HG03432 (cell line): ENCODE data around the gene CPVL.
A peak's percentile ranks its signal among the peaks of the same experiment; 100 is the strongest.

Experiments
- ATAC-seq: cut with Tn5 transposase; IDR thresholded peaks from one replicate; pipeline ENCODE4 v1.9.1; 2021; ENCODE audit warnings: mild to moderate bottlenecking, moderate library complexity; ENCODE audit not compliant: unreplicated experiment

Gene CPVL

GRCh38 chr7:29146057-29146706, at the start of gene CPVL:
TSS of gene CPVL (minus strand) at chr7:29146537. CDS start at chr7:29121061, 25,476 bp downstream.
- no peak for ATAC-seq

DNA sequence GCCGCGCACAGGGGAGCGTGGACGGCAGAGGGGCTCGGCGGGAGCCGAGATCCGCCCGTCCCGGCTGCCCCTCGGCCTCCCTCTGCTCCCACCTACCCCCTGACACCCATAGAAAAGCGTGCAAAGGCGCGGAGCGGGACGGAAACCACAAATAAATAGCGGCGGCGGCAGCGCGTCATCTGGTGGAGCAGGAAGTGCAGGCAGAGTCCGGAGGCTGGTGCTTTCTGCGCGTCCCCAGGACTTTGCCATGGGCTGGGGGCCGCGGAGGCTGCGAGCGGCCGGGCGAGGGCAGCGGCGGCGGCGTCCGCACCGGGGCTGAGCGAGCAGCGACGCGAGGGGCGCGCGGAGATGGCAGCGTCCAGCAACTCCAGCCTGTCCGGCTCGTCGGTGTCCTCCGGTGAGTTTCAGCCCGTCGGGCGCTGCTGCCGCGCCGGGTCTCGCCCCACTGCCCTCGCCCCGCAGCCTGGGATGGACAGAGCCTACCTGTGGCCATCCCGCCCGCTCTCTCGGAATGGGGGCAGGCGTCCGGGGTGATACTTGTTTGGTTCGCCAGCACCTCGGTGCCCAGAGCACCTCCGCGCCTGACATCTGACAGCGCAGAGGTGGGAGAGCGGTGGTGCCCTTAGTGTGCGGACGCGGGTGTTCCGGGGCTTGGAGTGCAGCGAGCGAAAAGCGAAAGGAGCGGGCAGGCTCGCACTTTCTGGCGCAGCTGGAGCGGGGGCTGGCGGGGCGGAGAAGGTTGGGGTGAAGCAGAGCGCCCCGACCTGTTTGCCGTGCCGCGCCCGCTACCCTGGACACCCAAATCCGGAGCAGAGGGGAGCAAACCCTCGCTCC, 48.5 kb upstream of the CPVL start, which contains the start of gene CHN2:
TSS of gene CHN2 (plus strand) at position 182 of the 834 bp plus-strand sequence.
- ATAC-seq, result peak; percentile 47

GRCh38 chr7:29194206-29194593, 47.9 kb upstream of the CPVL start:
- no peak for ATAC-seq

- no peak for ATAC-seq
Observed at GRCh38 chr7:29193316-29194205, 47.2 kb upstream of the CPVL start.

- no peak for ATAC-seq
Observed at GRCh38 chr7:29192811-29193210, 46.5 kb upstream of the CPVL start.

DNA sequence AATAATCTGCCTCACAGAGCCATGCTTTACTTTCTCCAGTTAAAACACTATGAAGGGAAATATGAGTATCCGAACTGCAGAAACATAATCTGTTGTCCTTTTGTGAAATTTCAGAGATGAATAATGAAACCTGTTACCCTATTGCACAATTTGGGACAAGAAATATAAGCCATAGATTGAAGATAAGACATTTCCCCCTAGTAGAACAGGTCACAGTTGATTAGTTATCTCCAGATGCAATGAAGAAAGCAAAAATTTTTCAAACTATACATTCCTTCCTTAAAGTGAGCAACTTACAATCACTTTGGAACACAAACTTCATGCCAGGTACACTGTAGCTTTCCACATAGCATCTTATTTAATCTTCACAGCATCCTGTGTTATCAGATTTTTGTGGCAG, 46.0 kb upstream of the CPVL start:
- ATAC-seq, result no peak

GRCh38 chr7:29190349-29191045, 44.2 kb upstream of the CPVL start:
- ATAC-seq, result no peak

DNA sequence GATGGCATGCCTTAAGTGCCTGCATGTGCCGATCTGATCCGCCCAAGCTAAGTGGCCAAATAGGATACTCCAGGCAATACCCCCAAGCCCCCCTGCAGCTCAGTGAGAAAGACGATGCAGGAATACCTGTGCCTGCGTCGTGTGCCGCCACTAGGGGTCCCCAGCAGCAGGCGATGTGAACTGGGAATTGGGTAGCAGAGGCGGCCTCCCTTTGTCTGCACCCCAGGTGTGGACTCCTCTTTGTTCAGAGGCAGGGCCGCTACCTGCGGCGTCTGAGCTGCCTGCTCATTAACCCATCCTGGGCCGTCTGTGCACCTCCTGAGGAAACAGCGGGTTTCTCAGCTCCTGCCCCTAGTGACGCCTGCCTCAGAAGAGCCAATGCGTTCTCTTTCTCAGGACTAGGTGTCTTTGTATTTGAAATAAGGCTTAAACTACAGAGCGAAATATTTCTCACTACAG, 43.4 kb upstream of the CPVL start:
- ATAC-seq, result peak; percentile 68

DNA sequence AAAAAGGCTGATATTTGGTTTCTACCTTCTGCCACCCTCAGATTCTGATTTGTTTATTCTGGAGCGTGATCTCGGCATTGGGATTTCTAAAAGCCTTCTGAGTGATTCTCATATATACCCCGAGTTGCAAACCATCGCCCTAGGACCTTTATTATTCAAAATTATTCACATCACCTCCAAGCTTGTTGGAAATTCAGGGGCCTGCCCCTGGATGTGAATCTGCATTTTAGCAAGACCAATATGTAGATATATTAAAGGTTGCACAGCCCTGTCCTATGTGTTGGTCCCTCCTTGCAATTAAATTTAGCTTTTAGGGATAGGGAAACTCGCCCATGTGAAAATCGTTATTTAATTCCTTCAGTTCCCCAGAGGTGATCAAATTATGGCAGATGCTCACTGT, 39.3 kb upstream of the CPVL start:
- ATAC-seq, result no peak

DNA sequence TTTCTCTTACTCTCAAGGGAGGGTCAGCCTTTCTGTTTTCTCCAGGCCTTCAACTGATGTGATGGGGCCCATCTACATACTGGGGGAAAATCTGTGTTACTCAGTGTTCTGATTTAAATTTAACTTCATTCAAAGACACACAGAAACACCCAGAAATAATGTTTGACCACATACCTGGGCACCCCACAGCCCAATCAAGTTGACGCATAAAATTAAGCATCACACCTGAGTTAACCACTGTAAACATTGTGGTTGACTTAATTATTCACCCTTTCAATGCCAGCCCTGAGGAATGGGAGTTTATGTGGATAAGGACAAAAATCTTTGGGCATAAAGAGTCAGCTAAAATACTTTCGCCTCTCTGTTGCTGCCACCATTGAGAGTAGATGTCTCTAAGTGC, 38.3 kb upstream of the CPVL start:
- no peak for ATAC-seq

DNA sequence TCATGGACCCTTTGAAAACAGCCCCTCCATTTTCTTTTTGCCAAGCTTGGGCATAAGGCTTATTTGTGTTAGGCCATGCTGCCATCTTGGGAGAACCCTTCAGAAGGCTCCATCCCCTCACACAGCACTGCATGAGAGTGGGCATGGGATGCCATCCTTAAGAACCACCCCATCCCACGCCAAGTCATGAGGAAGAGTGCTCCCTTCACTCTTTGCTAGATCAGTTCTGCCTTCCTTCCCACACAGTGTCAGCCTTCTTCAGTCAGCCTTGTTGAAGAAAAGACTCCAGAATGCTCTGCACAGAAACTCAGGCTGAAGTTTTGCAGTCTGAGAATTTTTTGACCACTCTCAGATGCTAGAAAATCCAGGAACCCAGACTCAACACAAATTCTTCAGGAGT, 32.8 kb upstream of the CPVL start:
- ATAC-seq, result no peak

DNA sequence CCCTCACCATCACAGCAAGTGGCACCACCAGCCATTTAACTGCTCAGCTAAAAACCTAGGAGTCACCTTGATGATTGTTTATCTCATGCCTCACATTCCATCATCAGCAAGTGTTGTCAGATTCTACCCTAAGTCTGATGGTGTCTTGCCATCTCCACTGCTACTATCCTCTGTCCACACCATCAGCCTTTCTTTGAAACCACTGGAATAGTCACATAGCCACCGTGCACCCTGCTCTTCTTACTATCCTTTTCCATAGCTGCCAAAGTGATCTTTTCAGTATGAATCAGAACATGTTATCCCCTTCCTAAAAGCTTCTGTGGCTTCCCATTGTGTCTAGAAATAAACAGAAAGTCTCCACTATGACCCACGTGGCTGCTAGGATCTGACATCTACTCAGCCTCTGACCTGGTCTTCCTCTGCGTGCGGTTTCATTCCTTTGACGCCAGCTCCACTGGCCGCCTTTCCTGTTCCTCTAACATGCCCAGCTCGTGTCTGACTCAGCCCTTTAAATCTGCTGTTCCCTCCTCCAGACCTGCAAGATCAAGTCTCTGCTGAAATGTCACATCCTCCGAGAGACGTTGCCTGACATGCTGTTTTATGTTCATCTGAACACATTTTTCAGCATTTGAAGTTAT, 31.7 kb upstream of the CPVL start:
- no peak for ATAC-seq

- no peak for ATAC-seq
Observed at GRCh38 chr7:29173458-29173857, 27.1 kb upstream of the CPVL start.

DNA sequence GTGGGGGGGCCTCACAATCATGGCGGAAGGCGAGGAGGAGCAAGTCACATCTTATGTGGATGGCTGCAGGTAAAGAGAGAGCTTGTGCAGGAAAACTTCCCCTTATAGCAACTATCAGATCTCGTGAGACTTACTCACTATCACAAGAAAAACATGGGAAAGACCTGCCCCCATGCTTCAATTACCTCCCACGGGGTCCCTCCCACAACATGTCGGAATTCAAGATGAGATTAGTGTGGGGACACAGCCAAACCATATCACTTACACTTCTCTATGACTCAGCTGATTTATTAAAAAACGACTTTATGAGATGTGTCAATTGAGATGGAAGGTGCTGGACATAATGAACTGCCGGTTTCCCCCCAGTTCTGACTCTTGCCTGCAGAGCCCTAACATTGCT, 24.4 kb upstream of the CPVL start:
- no peak for ATAC-seq

- ATAC-seq, result no peak
Observed at GRCh38 chr7:29167721-29168120, 21.4 kb upstream of the CPVL start.

DNA sequence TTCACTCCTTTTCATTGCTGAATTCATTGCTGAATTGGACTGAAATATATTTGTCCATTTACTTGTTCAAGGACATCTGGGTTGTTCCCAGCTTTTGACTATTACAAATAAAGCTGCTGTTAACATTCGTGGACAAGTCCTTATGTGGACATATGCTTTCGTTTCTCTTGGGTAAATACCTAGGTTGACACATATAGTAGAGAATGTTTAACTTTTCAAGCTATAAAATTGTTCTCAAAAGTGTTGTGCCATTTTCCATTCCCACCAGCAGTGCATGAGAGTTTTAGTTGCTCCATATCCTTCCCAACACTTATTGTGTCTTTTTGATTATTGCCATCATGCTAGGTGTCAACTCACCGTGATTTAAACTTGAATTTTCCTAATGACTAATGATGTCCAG, 17.5 kb upstream of the CPVL start:
- ATAC-seq, result no peak

GRCh38 chr7:29162577-29162976, 16.2 kb upstream of the CPVL start:
- ATAC-seq, result no peak

GRCh38 chr7:29161231-29161630, 14.9 kb upstream of the CPVL start:
- no peak for ATAC-seq

- no peak for ATAC-seq
Observed at GRCh38 chr7:29160080-29160479, 13.7 kb upstream of the CPVL start.

DNA sequence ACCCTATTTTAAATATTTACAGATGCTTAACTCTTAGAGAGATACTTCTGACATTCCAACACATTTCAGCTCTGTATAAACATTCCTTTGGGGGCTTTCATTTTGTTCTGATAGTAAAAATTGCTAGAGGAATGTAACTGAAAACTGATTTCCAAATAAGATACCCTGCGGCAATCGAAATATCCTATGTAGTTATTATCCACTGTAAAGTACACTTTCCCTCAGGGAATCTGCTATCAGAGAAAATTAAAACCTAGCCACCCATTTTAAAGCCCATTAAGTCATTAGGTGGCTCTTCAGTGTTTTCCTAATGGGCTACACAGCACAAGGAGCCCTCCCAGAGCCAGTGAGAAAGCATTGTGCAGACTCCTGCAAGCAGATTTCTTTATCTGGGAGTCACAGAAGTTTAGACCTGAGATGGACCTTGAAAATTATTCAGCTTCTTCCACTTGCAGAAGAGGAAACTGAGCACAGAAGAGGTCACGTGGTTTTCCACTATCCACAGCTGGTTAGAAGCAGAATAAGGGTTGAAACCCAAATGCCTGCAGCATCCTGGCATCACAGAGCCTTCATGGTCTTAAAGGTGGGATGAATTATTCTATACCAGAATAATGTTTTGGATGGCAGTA, 12.6 kb upstream of the CPVL start:
- no peak for ATAC-seq
